RWPE1 (cell line): ENCODE results near the gene ACTN2.
"Not testable (repeated sequence)": the region's sequence is repeated elsewhere in the genome, so short reads cannot be mapped to it uniquely, and the experiment has no call there.

Source experiments
- CTCF ChIA-PET: fragments of 350-600 bp; sonication (Branson Sonifier 250); formaldehyde crosslinking; extraction: SDS; loops from one replicate; lab custom pipeline; 2021; lab: Yijun Ruan, JAX
- POLR2A ChIA-PET: fragments of 400-600 bp; formaldehyde crosslinking; extraction: SDS; loops from one replicate; lab custom pipeline; 2020; ENCODE audit warnings: antibody characterized with exemption; ENCODE audit not compliant: low non-redundant PET; lab: Yijun Ruan, JAX
- DNase-seq: peaks from one replicate; pipeline ENCODE4 v3.0.0; 2012; ENCODE audit warnings: low spot score
- H3K27ac ChIP-seq: fragments of 450-650 bp; 2 replicates; pipeline ENCODE4 v1.5.1; 2017
- CTCF ChIP-seq: fragments of 450-650 bp; conservative IDR thresholded peaks from 2 replicates; pipeline ENCODE4 v1.5.1; 2017; ENCODE audit warnings: low read depth, mild to moderate bottlenecking

ACTN2 gene

DNA sequence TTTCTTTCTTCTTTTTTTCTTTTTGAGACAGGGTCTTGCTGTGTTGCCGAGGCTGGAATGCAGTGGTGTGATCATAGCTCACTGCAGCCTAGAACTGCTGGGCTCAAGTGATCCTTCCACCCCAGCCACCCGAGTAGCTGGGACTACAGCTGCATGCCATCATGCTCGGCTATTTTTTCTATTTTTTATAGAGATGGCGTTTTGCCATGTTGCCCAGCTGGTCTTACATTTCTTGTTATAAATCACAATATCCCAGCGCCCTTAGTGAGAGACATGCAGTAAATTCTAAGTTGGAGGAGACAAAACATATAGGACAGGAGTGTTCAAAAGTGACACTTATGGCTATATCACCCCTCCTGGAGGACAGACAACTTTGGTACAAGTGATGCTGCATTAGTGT lies 31.3 kb upstream of the ACTN2 start:
- POLR2A ChIA-PET = no interaction called here
- TF ChIP-seq CTCF = no peak
- no peak overlapping the region for H3K27ac ChIP-seq
- CTCF ChIA-PET = no interaction called here
- DNase-seq = no peak

DNA sequence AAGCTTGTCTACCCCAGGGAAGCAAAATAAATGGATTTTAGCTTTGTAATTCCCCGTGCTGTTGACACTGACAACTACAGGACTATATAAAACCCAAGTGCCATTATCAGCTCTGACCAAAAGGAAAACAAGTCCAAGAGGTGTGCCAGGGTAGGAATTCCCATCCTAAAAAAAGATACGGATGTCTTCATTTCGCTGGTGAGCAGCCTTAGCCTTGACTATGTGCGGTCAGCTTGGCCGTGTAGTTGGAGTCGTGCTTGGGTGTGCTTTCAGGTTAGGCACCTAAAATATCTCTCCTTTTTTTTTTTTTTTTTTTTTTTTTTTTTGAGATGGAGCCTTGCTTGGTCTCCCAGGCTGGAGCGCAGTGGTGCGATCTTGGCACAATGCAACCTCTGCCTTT lies 28.9 kb upstream of the ACTN2 start:
- CTCF ChIA-PET = no interaction called here
- no peak for TF ChIP-seq CTCF
- POLR2A ChIA-PET = no interaction called here
- no peak for DNase-seq
- no peak overlapping the region for H3K27ac ChIP-seq

DNA sequence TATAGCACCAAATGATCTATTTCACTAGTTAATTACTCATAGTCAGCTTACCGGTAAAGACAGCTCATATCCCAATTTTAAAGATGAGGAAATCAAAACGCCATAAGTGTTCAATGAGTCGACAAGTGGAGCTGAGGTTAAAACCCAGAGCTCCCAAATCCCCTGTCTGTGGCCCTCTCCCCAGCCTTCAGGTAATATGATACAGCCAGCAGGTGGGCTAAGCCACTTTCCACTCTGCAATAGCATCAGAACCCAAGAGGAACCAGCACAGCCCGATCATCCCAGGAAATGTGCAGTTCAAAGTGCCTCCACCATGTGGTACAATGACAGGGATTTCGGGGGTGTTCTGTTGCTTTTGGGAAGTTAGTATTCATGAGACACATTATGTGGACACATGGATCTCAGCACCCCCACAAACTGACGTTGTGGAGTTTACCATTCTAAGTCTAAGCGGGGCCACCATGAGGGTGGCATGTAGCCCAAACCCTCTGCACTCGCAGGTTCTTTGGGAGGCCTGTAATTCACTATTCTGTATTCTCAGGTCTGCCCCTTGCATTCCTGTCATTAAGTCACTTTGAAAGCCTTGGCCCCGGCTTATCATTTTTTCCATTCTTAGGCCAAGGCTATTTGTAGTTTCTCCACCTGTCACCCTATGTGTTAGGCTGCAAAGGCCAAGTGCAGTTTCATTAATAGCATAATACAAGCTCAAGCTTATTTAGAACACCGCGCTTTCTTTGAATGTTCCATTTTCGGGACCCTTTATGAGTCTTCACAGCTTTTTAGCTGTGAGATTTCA lies 26.3 kb upstream of the ACTN2 start:
- ChIA-PET CTCF (interaction anchor here (0.5 to 0.6 kb wide), 2 partner anchors 43 to 817 kb away, joined by 4 read pairs; no protein-coding TSS in a partner anchor), POLR2A (no interaction called here)
- no peak for DNase-seq
- no peak overlapping the region for H3K27ac ChIP-seq
- no peak for TF ChIP-seq CTCF

- ChIA-PET POLR2A (no interaction called here), CTCF (interaction anchor here (0.6 kb wide), 1 partner anchor 175 kb away, joined by 4 read pairs; no protein-coding TSS in a partner anchor)
- DNase-seq = no peak
- TF ChIP-seq CTCF = no peak
- H3K27ac ChIP-seq = no peak overlapping the region
These were observed 22.4 kb upstream of the ACTN2 start for GRCh38 chr1:236663934-236664333.

DNA sequence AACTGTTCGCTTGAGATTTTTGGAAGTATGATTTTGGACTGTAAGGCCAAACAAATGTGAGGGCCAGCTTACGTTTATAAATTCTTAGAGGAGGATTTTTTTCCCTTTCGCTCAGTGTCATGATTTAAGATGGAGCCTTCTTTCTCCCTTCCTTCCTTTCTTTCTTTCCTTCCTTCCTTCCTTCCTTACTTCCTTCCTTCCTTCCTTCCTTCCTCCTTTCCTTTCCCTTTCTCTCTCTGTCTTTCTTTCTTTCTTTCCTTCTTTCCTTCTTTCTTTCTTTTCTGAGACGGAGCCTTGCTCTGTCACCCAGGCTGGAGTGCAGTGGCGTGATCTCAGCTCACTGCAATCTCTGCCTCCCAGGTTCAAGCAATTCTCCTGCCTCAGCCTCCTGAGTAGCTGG lies 17.4 kb upstream of the ACTN2 start:
- H3K27ac ChIP-seq, DNase-seq, POLR2A ChIA-PET, CTCF ChIA-PET: not testable (repeated sequence)

DNA sequence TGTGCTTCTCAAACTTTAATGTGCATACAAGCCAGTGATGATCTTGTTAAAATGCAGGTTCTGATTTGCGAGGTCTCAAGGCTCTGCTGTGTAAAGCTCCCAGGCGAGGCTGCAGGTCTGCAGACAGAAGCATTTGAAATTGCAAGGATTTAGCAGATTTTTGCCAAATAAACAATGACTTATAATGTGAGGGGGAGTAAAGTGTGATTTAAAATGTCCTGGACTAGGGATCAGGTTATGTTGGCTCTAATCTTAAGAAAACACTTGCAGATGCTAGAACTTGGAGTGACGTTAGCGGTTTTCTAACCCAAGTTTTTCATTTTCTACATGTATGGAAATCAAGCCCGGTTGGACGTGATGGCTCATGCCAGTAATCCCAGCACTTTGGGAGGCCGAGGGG lies 16.2 kb upstream of the ACTN2 start:
- H3K27ac ChIP-seq = no peak overlapping the region
- POLR2A ChIA-PET = no interaction called here
- CTCF ChIA-PET = no interaction called here
- no peak for TF ChIP-seq CTCF
- no peak for DNase-seq

DNA sequence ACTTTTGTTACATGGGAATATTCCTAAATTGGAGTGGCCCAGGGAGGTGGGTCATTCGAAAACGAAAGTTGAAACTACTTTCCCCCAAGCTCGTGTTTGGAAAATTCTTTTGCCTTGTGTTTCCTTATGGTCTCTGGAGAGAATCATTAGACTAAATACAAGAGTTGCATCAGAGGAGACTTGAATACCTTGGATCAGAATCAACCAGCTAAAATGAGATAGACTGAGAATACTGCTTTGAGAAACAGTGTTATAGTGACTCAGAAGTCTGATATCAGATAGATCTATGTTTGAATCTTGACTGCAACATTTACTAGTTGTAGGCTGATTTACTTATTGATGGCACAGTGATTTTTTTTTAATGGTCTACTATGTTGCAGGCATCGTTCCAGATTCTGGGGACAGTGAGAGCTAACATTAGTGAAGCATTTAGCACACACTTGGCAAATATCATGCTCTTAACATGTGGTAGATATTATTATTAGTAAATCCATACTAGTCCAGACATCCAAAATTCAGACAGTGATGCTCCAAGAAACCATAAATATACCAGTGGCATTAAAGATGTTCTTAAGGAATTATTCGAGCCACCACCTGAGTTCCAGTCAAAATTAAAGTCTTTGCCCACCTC lies 12.9 kb upstream of the ACTN2 start:
- CTCF ChIA-PET = interaction anchor here (0.7 kb wide), 1 partner anchor 223 kb away, joined by 3 read pairs; no protein-coding TSS in a partner anchor
- no peak for TF ChIP-seq CTCF
- no peak for DNase-seq
- POLR2A ChIA-PET = no interaction called here
- H3K27ac ChIP-seq = no peak overlapping the region
